Fibroblast of mammary gland (primary cell): ENCODE measurements around the gene TMED5.

ENCODE experiments used
- DNase-seq: peaks from one replicate; pipeline ENCODE4 v3.0.0-alpha.2; 2010; ENCODE audit warnings: low read depth
- H3K4me3 ChIP-seq: 2 replicates; pipeline ENCODE4 v1.5.1; 2011; ENCODE audit warnings: low read depth, mild to moderate bottlenecking, low read length, moderate library complexity; ENCODE audit not compliant: control insufficient read depth
- TF ChIP-seq, protein P1 (sequence below): conservative IDR thresholded peaks from 2 replicates; pipeline ENCODE4 v1.5.1; 2011; ENCODE audit warnings: low read depth, low read length, inconsistent platforms; ENCODE audit not compliant: control insufficient read depth, insufficient read depth

Gene TMED5

DNA sequence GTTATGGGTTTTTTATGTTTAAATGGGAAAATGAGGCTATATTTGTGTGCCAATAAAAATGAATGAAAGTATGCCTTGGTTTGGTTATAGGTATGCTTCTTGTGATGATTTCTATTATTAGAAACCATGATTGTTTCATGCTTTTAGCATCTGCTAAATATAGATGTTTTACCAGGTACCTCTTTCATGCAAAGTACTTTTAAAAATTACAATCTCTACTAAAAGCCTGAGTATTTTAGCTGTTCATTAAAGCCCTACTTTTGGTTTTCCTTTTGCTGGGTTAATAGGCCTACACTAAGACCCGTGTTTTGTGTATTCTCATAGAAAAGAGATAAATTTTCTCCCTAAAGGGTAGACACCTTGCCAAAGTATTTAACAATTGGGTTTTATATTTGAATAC is 69.1 kb downstream of the TMED5 start:
- TF ChIP-seq, protein P1, sequence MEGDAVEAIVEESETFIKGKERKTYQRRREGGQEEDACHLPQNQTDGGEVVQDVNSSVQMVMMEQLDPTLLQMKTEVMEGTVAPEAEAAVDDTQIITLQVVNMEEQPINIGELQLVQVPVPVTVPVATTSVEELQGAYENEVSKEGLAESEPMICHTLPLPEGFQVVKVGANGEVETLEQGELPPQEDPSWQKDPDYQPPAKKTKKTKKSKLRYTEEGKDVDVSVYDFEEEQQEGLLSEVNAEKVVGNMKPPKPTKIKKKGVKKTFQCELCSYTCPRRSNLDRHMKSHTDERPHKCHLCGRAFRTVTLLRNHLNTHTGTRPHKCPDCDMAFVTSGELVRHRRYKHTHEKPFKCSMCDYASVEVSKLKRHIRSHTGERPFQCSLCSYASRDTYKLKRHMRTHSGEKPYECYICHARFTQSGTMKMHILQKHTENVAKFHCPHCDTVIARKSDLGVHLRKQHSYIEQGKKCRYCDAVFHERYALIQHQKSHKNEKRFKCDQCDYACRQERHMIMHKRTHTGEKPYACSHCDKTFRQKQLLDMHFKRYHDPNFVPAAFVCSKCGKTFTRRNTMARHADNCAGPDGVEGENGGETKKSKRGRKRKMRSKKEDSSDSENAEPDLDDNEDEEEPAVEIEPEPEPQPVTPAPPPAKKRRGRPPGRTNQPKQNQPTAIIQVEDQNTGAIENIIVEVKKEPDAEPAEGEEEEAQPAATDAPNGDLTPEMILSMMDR, result no peak
- H3K4me3 ChIP-seq, result no peak overlapping the region
- DNase-seq, result no peak

- DNase-seq, result no peak
- H3K4me3 ChIP-seq, result no peak overlapping the region
- TF ChIP-seq, protein P1, result no peak
Measured at GRCh38 chr1:93109578-93109977, 70.6 kb downstream of the TMED5 start.

- TF ChIP-seq, protein P1, result no peak
- no peak for DNase-seq
- no peak overlapping the region for H3K4me3 ChIP-seq
Measured at GRCh38 chr1:93108335-93108734, 71.9 kb downstream of the TMED5 start.

GRCh38 chr1:93107395-93107794 is 72.8 kb downstream of the TMED5 start:
- TF ChIP-seq, protein P1, result no peak
- H3K4me3 ChIP-seq, result no peak overlapping the region
- no peak for DNase-seq

DNA sequence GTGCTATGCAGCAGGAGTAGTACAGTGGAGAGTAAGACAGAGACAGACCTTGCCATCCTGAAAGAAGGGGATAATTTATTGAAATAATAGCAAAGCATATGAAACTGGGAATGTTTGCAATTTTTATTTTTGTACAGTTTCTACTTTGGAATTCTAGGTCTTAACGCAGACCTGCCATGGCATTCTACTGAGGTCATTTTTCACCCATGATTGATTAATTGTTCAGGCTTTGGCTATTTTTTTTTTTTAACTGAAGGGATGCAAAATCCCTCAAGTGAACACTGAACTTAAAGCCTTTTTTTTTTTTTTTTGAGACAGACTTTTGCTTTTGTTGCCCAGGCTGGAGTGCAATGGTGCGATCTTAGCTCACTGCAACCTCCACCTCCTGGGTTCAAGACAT is 74.0 kb downstream of the TMED5 start:
- no peak for DNase-seq
- H3K4me3 ChIP-seq, result no peak overlapping the region
- TF ChIP-seq, protein P1, result no peak

DNA sequence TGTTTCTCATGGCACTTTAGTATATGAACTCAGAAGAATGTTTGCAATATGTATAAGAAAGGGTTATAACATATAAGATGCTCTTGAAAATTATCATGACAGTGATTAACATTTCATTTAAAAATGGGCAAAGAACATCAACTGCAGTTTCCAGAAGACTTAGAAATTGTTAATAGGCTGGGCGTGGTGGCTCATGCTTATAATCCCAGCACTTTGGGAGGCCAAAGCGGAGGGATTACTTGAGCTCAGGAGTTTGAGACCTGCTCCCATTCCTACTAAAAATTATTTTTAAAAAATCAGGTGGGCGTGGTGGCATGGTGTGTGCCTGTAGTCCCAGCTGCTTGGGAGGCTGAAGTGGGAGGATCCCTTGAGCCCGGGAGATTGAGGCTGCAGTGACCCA is 78.1 kb downstream of the TMED5 start:
- TF ChIP-seq, protein P1, result no peak
- H3K4me3 ChIP-seq, result no peak overlapping the region
- no peak for DNase-seq
